Measurements from ENCODE around the gene TAS2R41. TPM values are rescaled to one million over a fixed set of nuclear protein-coding genes. Genes with fewer than 3 reads are reported as not detected.
"Not testable (repeated sequence)": the region's sequence is repeated elsewhere in the genome, so short reads cannot be mapped to it uniquely, and the experiment has no call there.

The TAS2R41 gene
- total RNA-seq, 1 experiment from 2014 or later = not detected

GRCh38 chr7:143452495-143452894, 25.2 kb upstream of the TAS2R41 start:
- in situ Hi-C loops (cut with HindIII; ENCODE audit: low pct_unique_long_range_greater_than_20kb, low sequenced_read_pairs) = no loop called here
- no peak for DNase-seq (ENCODE audit: low read depth, low spot score)

- in situ Hi-C loops (cut with HindIII; ENCODE audit: low pct_unique_long_range_greater_than_20kb, low sequenced_read_pairs) = no loop called here
- no peak for DNase-seq (ENCODE audit: low read depth, low spot score)
Observed at GRCh38 chr7:143454091-143454680, 23.5 kb upstream of the TAS2R41 start.

- in situ Hi-C loops (cut with HindIII; ENCODE audit: low pct_unique_long_range_greater_than_20kb, low sequenced_read_pairs) = no loop called here
- DNase-seq (ENCODE audit: low read depth, low spot score) = no peak
Observed at GRCh38 chr7:143455491-143455890, 22.2 kb upstream of the TAS2R41 start.

- DNase-seq (ENCODE audit: low read depth, low spot score) = no peak
- in situ Hi-C loops (cut with HindIII; ENCODE audit: low pct_unique_long_range_greater_than_20kb, low sequenced_read_pairs) = no loop called here
Observed at GRCh38 chr7:143455942-143456341, 21.7 kb upstream of the TAS2R41 start.

- in situ Hi-C loops (cut with HindIII; ENCODE audit: low pct_unique_long_range_greater_than_20kb, low sequenced_read_pairs) = no loop called here
Observed at GRCh38 chr7:143456992-143457793, 20.5 kb upstream of the TAS2R41 start.

GRCh38 chr7:143458263-143458662, 19.4 kb upstream of the TAS2R41 start:
- DNase-seq (ENCODE audit: low read depth, low spot score) = no peak
- in situ Hi-C loops (cut with HindIII; ENCODE audit: low pct_unique_long_range_greater_than_20kb, low sequenced_read_pairs) = no loop called here

More at GRCh38 chr7:143456992-143457793, 20.5 kb upstream of the TAS2R41 start:
- DNase-seq (ENCODE audit: low read depth, low spot score) = no peak

GRCh38 chr7:143458681-143459080, 19.0 kb upstream of the TAS2R41 start:
- DNase-seq (ENCODE audit: low read depth, low spot score) = no peak
- in situ Hi-C loops (cut with HindIII; ENCODE audit: low pct_unique_long_range_greater_than_20kb, low sequenced_read_pairs) = no loop called here

GRCh38 chr7:143459359-143459758, 18.3 kb upstream of the TAS2R41 start:
- in situ Hi-C loops (cut with HindIII; ENCODE audit: low pct_unique_long_range_greater_than_20kb, low sequenced_read_pairs) = no loop called here
- no peak for DNase-seq (ENCODE audit: low read depth, low spot score)

- in situ Hi-C loops (cut with HindIII; ENCODE audit: low pct_unique_long_range_greater_than_20kb, low sequenced_read_pairs) = no loop called here
- DNase-seq (ENCODE audit: low read depth, low spot score) = no peak
Observed at GRCh38 chr7:143460271-143460979, 17.2 kb upstream of the TAS2R41 start.

GRCh38 chr7:143462045-143462444, 15.6 kb upstream of the TAS2R41 start:
- in situ Hi-C loops (cut with HindIII; ENCODE audit: low pct_unique_long_range_greater_than_20kb, low sequenced_read_pairs) = no loop called here
- DNase-seq (ENCODE audit: low read depth, low spot score) = no peak

GRCh38 chr7:143463556-143463955, 14.1 kb upstream of the TAS2R41 start:
- DNase-seq (ENCODE audit: low read depth, low spot score) = no peak
- in situ Hi-C loops (cut with HindIII; ENCODE audit: low pct_unique_long_range_greater_than_20kb, low sequenced_read_pairs) = no loop called here

- in situ Hi-C loops (cut with HindIII; ENCODE audit: low pct_unique_long_range_greater_than_20kb, low sequenced_read_pairs) = no loop called here
- DNase-seq (ENCODE audit: low read depth, low spot score) = no peak
Observed at GRCh38 chr7:143463957-143464356, 13.7 kb upstream of the TAS2R41 start.

GRCh38 chr7:143467724-143468123, 9.9 kb upstream of the TAS2R41 start:
- no peak for DNase-seq (ENCODE audit: low read depth, low spot score)
- in situ Hi-C loops (cut with HindIII; ENCODE audit: low pct_unique_long_range_greater_than_20kb, low sequenced_read_pairs) = no loop called here

GRCh38 chr7:143472071-143472689, 5.5 kb upstream of the TAS2R41 start:
- in situ Hi-C loops (cut with HindIII; ENCODE audit: low pct_unique_long_range_greater_than_20kb, low sequenced_read_pairs); DNase-seq (ENCODE audit: low read depth, low spot score): not testable (repeated sequence)

GRCh38 chr7:143479055-143479766, 1.5 kb downstream of the TAS2R41 start:
- no peak for DNase-seq (ENCODE audit: low read depth, low spot score)
- in situ Hi-C loops (cut with HindIII; ENCODE audit: low pct_unique_long_range_greater_than_20kb, low sequenced_read_pairs) = no loop called here

- in situ Hi-C loops (cut with HindIII; ENCODE audit: low pct_unique_long_range_greater_than_20kb, low sequenced_read_pairs) = no loop called here
- DNase-seq (ENCODE audit: low read depth, low spot score) = no peak
Observed at GRCh38 chr7:143480501-143480900, 2.8 kb downstream of the TAS2R41 start.

GRCh38 chr7:143484119-143484518, 6.4 kb downstream of the TAS2R41 start:
- in situ Hi-C loops (cut with HindIII; ENCODE audit: low pct_unique_long_range_greater_than_20kb, low sequenced_read_pairs) = no loop called here
- no peak for DNase-seq (ENCODE audit: low read depth, low spot score)

- in situ Hi-C loops (cut with HindIII; ENCODE audit: low pct_unique_long_range_greater_than_20kb, low sequenced_read_pairs) = no loop called here
- no peak for DNase-seq (ENCODE audit: low read depth, low spot score)
Observed at GRCh38 chr7:143485094-143485493, 7.4 kb downstream of the TAS2R41 start.
